HG02623 (cell line): ENCODE results near the gene PABPN1L.

Experiments
- ATAC-seq: cut with Tn5 transposase; IDR thresholded peaks from one replicate; pipeline ENCODE4 v1.9.1; 2021; ENCODE audit warnings: moderate library complexity; ENCODE audit not compliant: unreplicated experiment

Gene PABPN1L

DNA sequence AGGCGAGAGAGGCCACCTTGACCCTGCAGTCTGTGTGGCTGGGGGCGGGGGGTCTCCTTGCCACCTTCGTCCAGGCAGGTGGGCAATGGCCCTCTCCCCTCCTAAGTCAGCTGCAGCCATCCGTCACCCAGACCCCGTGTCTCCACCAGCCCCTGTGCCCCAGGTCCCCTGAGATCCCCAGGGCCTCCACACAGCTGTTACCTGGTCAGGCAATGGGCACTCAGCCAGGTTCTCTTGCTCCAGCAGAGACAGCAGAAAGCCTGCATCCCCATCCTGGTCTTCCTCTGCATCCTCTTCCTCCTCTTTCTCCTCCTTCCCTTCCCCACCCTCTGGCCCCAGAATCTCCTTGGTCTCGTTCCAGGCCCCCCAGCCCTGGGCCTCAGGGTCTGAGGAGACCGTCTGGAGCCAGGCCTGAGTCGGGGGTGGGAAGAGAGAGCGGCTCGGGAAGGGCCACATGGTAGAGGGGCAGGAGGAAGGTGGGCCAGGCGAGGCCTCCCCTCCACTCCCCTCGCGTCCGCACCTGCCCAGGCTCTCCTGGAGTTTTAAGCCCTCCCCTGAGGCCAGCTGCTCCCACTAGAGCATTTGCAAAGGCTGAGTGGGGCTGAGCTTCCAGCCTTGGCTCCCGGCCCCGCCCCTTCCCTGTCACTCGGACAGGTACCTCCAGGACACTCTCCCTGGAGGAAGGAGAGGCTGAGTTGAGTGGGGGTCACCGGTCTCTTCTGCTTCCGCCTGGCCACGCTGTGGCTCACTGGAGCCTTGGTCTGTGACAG, at the start of gene PABPN1L:
Gene PABPN1L, minus strand, starts transcription at position 510 of the 770 bp plus-strand sequence. Its CDS starts 54 bp downstream, at position 456.
- no peak for ATAC-seq

DNA sequence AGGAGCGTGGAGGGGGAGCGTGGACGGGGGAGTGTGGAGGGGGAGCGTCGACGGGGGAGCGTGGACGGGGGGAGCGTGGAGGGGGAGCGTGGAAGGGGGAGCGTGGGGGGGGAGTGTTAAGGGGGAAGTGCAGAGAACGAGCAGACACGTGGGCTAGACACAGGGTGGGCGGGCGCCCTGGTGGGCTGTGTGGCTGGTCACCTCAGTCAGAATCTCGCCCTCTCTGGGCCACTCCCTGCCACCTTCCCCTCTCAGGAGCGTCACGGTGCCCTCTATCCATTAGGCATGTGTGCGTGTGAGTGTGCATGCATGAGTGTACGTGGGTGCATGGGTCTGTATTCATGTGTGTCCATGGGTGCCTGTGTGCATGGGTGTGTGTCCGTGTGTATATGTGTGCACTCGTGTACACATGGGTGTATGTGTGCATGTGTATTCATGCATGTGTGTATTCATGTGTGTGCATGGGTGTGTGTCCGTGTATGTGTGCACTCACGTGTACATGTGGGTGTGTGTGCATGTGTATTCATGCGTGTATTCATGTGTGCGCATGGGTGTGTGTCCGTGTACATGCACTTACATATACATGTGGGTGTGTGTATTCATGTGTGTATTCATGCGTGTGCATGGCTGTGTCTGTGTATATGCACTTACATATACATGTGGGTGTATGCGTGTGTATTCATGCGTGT, 49.3 kb upstream of the PABPN1L start:
- no peak for ATAC-seq

- ATAC-seq = no peak
Observed at GRCh38 chr16:88914750-88915368, 48.4 kb upstream of the PABPN1L start.

- ATAC-seq = no peak
Observed at GRCh38 chr16:88913870-88914269, 47.4 kb upstream of the PABPN1L start.

GRCh38 chr16:88913001-88913612, 46.6 kb upstream of the PABPN1L start:
- no peak for ATAC-seq

DNA sequence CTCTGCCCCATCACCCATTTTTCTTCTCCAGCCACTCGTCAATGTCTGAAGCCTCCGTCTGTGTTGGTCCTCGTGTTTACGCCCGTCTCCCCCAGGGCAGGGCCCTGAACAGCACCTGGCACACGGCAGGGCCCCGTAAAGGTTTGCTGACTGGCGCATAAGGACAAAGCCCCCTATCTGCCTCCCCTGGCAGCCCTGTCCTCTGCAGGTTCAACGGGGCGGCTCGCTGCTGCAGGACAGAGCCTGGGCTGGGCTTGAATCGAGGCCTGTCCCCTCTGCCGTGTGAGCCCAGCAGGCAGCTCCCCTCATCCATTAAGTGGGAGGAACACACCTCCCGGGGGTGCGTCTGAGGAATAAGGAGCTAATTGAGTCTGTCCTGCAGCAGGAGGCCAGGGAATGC, 46.1 kb upstream of the PABPN1L start:
- ATAC-seq = no peak

- ATAC-seq = no peak
Observed at GRCh38 chr16:88911946-88912310, 45.5 kb upstream of the PABPN1L start.

DNA sequence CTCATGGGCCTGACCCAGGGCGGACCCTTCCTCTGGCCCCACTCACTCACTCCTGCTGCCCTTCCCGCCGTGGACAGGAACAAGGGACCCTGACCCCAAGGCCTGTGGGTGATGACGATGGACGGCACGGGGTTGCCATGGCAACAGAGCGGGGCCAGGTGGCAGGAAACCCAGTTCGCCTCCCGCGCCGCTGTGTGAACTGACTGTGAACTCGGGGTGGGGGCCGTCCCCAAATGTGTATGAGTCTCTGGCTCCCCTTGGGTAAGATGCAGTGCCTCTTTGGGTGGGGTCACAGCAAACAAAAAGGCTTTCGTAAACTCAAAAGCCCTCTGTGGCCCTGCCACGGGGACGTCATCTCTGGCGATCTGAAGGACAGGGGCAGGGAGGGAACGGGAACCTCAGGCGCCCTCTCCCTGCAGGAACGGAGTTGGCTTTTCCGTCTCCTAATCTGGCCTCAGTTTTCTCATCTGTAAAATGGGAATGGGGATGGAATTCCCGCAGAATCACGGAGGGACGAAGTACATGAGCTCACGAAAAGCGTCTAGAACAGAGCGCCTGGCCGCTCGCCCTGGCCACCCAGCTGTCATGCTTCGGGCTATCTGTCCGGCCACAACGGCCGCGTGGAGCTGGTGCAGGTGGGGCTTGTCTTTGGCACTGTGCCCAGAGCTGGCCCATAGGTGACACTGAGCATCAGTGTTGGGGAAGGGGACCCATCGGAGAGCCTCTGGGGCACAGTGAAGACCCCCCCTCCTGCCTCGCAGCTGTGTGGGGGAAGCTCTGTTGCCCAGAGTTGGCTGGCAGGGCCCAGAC, 44.9 kb upstream of the PABPN1L start:
- no peak for ATAC-seq

DNA sequence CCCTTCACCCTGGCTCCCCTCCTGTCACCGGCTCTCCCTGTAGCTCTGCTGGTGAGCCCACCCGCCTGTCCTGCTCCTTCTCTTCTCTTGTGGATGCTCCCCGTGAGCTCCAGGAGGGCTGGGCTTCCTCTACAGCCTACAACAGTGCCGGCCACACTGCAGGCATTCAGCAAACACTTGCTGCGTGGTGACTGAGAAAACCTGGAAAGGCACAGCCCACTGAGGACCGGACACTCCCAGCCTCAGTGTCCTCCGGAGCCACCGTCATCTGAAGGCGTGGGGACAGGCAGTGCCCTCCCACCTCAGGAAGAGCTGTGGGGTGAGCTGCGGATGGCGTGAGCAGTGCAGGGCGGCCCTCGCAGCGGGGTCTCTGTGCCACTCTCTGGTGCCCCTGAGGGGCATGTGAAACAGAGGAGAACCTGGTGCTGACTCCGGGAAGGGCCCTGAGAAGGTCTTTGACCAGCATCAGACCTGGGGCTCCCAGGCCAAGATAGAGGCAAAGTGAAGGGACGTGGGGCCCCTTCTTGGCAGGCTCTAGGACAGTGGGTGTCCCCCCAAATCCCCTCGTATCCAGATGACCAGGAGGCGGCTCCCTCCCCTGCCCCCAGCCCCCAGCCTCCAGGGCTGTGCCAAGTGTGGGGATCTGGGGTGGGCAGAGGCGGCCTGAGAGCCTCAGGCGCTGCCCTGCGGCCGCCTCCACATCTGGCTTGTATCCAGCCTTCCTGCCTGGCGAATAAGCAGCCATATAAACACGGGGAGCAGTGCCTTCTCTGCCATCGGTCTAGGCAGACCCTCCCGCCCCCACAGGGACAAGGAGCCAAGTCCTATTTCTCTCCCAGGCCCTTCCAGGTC, 44.0 kb upstream of the PABPN1L start:
- no peak for ATAC-seq

GRCh38 chr16:88909431-88910210, 43.2 kb upstream of the PABPN1L start:
- no peak for ATAC-seq

DNA sequence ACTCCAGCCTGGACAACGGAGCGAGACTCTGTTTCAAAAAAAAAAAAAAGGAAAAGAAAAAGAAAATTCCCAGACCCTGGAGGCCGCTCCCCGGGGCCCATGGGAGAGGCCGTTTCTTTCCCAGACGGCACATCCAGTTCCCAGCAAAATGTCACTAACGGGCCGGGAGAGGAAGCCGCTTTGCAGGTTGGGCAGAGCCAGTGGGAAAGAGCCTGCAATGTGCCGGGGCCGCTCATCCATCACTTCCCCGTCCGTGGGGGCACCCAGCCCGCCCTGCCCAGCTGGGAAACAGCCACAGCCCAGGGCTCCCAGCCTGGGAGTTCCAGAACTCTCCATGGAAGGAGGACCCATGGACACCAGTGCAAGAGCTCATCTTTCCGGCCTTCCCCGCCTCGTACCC, 41.8 kb upstream of the PABPN1L start:
- ATAC-seq = no peak

DNA sequence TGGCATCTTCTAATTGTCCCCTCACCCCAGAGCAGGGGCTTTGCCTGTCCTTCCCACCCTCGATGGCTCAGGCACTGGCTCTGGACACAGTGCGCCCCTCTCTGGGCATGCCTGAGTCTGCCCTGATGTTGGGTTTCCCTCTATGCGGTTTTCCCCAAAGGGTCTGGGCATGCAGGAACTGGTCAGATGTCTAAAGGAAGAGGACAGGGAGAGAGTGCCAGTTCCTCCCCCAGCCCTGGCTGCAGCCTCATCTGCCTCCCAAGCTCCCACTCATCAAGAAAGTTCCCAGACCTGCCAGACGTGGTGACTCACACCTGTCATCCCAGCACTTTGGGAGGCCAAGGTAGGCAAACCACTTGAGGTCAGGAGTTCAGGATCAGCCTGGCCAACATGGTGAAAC, 41.3 kb upstream of the PABPN1L start:
- ATAC-seq = no peak

- no peak for ATAC-seq
Observed at GRCh38 chr16:88906535-88907105, 40.2 kb upstream of the PABPN1L start.

DNA sequence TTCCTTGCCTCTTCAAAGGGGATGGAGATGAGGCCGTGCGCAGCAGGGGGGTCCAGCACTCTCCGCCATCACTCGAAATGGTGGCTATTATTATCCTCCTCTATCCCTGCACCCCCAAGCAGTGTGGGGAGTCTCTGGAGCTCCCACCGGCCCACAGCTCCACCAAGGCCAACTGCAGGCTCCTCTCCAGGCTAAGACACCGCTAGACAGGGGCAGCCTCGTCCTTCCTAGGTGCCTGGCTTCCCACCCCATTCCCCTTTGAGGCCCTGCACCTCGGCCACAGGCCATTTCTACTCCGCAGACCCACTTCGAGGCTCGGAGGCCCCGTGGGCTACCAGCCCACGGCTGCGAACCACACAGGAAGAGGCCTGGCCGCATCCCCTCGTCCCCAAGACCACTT, 39.6 kb upstream of the PABPN1L start:
- ATAC-seq = no peak

- ATAC-seq = no peak
Observed at GRCh38 chr16:88905563-88905962, 39.1 kb upstream of the PABPN1L start.

DNA sequence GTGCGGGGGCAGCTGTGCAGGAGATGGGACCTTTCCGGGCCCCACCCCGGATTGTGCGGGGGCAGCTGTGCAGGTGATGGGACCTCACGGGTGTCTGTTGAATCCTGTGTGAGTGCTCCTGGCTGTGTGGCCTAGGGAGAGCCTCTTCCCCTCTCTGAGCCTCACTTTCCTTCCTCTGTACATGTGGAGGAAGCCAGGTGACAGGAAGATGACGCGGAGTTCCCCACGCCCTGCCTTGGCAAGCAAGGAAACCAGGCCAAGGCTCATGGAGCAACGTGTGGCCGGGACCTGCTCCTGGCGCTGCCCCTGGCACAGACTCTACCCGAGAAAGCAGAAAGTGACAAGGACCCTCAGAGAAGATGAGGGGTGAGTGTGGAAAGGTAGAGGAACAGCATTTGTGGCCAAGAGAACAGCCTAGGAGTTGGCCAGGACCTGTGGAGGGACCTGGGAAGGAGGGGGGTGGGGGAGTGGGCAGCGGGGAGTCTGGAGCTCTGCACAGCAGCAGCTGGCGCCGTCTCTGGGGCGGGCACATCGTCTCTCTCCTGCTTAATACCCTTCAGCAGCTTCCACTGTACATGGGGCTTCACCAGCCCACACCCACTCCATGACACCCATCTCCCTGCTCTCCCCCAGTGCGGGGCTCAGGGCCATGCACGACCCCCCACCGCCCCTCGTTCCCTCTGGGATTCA, 38.4 kb upstream of the PABPN1L start:
- no peak for ATAC-seq

- no peak for ATAC-seq
Observed at GRCh38 chr16:88903267-88903666, 36.8 kb upstream of the PABPN1L start.

DNA sequence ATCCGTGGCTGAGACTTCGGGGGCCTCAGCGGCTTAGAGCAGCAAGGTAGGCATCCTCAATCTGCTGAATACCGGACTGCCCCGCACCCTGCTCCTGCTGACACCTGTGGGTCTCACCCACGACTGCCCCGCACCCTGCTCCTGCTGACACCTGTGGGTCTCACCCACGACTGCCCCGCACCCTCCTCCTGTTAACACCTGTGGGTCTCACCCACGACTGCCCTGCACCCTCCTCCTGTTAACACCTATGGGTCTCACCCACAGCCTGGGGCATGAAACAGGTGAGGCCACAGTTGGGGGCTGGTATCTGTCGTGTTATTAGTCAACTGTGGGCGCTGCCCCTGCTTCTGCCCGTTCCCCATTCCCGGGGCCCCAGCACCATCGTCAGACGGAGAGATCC, 36.3 kb upstream of the PABPN1L start:
- ATAC-seq = no peak
